Vagina (tissue), 2 donors: Measurements from ENCODE around the gene SERP1.

Experiments used
- CTCF ChIP-seq, 3 experiments: fragments of 450-650 bp in 2 of 3; fragments of 200-600 bp in 1 of 3; sonication (generic) in 1 of 3; IDR thresholded peaks; one replicate each; pipeline ENCODE4 v1.5.1; 2017 to 2019; ENCODE audit warnings: antibody characterized with exemption in 3 of 3, mild to moderate bottlenecking in 2 of 3, moderate library complexity in 2 of 3
- POLR2A ChIP-seq, 2 donors: fragments of 450-650 bp; IDR thresholded peaks; one replicate each; pipeline ENCODE4 v1.6.1; 2017; ENCODE audit warnings: antibody characterized with exemption in 2 of 2, mild to moderate bottlenecking in 2 of 2, moderate library complexity in 2 of 2
- POLR2AphosphoS5 ChIP-seq, 2 donors: sonication (generic); formaldehyde crosslinking; IDR thresholded peaks; one replicate each; pipeline ENCODE4 v1.9.0; 2017; ENCODE audit warnings: antibody characterized with exemption in 2 of 2, mild to moderate bottlenecking in 2 of 2, low read depth in 1 of 2; ENCODE audit not compliant: insufficient read depth in 1 of 2

DNA sequence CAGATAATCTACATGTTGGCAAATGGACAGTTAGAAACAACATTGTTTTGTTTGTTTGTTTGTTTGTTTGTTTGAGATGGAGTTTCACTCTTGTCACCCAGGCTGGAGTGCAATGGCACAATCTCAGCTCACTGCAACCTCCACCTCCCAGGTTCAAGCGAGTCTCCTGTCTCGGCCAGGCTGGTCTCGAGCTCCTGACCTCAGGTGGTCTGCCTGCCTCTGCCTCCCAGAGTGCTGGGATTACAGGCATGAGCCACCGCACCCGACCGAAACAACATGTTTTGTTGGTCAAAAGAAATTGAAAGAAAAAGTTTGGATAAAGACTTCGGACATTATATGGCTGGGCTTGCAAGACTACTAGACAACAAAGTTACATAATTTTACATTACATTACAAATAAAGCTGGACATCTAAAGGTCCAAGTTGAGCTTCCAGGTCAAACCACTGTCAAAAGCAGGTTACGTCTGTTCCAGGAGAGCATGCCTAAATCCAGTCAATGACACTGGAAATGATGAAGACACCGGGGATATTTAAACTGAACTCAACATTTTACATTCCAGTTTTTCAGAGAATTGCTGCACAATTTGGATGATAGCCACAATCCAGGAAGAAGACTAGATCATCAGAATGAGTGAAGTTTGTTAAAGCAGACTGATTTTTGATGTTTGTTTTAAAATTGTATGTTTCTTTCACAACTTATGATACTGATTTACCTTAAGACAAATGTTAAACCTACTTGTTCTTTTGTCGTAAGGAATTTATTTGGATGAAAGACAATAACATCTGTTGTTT, 18.6 kb downstream of the SERP1 start:
- TF ChIP-seq CTCF (IDR thresholded peaks at IDR 0.05) (no peak), POLR2A (IDR thresholded peaks at IDR 0.05) (no peak), POLR2AphosphoS5 (IDR thresholded peaks at IDR 0.05; ENCODE audit: insufficient read depth in 1 of 2, low read depth in 1 of 2) (no peak)
